ENCODE measurements around the gene BPIFA1.

DNA sequence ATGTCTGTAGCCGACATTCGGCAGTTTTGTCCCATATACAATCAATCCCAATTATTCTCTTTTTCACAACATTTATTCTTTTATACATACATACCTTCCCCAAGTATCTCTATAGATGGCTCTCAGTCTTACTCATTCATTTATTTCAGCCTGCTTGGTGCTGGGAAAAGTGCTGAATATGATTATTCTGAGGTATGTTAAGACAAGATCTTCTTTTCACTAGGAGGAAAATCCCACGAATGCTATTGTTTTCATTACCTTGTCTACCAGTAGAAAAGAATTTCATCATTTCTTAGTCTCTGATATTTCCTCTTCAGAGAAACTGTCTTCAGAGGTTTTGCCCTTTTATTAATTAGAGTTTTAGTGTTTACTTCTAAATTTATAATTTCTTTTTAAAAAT lies 32.4 kb upstream of the BPIFA1 start:
- TF ChIP-seq EZH2 (IDR thresholded peaks at IDR 0.05; ENCODE audit: borderline replicate concordance, low read length): no peak
- TF ChIP-seq, protein P1, sequence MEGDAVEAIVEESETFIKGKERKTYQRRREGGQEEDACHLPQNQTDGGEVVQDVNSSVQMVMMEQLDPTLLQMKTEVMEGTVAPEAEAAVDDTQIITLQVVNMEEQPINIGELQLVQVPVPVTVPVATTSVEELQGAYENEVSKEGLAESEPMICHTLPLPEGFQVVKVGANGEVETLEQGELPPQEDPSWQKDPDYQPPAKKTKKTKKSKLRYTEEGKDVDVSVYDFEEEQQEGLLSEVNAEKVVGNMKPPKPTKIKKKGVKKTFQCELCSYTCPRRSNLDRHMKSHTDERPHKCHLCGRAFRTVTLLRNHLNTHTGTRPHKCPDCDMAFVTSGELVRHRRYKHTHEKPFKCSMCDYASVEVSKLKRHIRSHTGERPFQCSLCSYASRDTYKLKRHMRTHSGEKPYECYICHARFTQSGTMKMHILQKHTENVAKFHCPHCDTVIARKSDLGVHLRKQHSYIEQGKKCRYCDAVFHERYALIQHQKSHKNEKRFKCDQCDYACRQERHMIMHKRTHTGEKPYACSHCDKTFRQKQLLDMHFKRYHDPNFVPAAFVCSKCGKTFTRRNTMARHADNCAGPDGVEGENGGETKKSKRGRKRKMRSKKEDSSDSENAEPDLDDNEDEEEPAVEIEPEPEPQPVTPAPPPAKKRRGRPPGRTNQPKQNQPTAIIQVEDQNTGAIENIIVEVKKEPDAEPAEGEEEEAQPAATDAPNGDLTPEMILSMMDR (IDR thresholded peaks at IDR 0.05; ENCODE audit: low read length): no peak

All from OCI-LY1 (cell line).